H9 (cell line): ENCODE data around the gene PAMR1. TPM values are rescaled to one million over a fixed set of nuclear protein-coding genes. Genes with fewer than 3 reads are reported as not detected.

Experiments
- DNase-seq: peaks from one replicate; pipeline ENCODE4 v3.0.0-alpha.2; 2017
- H2AFZ ChIP-seq: one replicate; pipeline ENCODE4 v1.6.1; 2013; ENCODE audit warnings: mild to moderate bottlenecking, low read length, control low read depth, moderate library complexity
- H2AK5ac ChIP-seq: 2 replicates; pipeline ENCODE4 v1.6.1; 2013; ENCODE audit warnings: low read length, control low read depth, mixed read lengths; ENCODE audit not compliant: insufficient read length
- H2BK120ac ChIP-seq: one replicate; pipeline ENCODE4 v1.6.1; 2013; ENCODE audit warnings: low read depth, mild to moderate bottlenecking, low read length, control low read depth, inconsistent platforms; ENCODE audit not compliant: poor library complexity, severe bottlenecking
- H2BK12ac ChIP-seq: 2 replicates; pipeline ENCODE4 v1.6.1; 2013; ENCODE audit warnings: low read length, control low read depth, mixed read lengths, low read depth; ENCODE audit not compliant: insufficient read length
- H2BK15ac ChIP-seq: 2 replicates; pipeline ENCODE4 v1.6.1; 2013; ENCODE audit warnings: low read depth, low read length, control low read depth
- H2BK20ac ChIP-seq: one replicate; pipeline ENCODE4 v1.6.1; 2013; ENCODE audit warnings: low read depth, mild to moderate bottlenecking, low read length, control low read depth, inconsistent platforms; ENCODE audit not compliant: poor library complexity, severe bottlenecking
- H2BK5ac ChIP-seq: 2 replicates; pipeline ENCODE4 v1.6.1; 2013; ENCODE audit warnings: low read length, control low read depth, mixed read lengths; ENCODE audit not compliant: insufficient read length
- H3K14ac ChIP-seq: 2 replicates; pipeline ENCODE4 v1.6.1; 2013; ENCODE audit warnings: low read length, control low read depth; ENCODE audit not compliant: insufficient read depth
- H3K18ac ChIP-seq: 2 replicates; pipeline ENCODE4 v1.6.1; 2013; ENCODE audit warnings: low read depth, mild to moderate bottlenecking, mixed read lengths, low read length, control low read depth; ENCODE audit not compliant: insufficient read length
- H3K23ac ChIP-seq: 2 replicates; pipeline ENCODE4 v1.6.1; 2013; ENCODE audit warnings: low read length, control low read depth, mixed read lengths, low read depth; ENCODE audit not compliant: insufficient read length
- H3K23me2 ChIP-seq: 2 replicates; pipeline ENCODE4 v1.6.1; 2013; ENCODE audit warnings: low read depth, mild to moderate bottlenecking, mixed read lengths, low read length, control low read depth; ENCODE audit not compliant: insufficient read length, poor library complexity, severe bottlenecking
- H3K27ac ChIP-seq: 2 replicates; pipeline ENCODE4 v1.5.1; 2013; ENCODE audit warnings: low read length, control low read depth, mixed read lengths, low read depth; ENCODE audit not compliant: insufficient read length
- H3K27me3 ChIP-seq: 2 replicates; pipeline ENCODE4 v1.6.1; 2013; ENCODE audit warnings: low read length, control low read depth, inconsistent platforms; ENCODE audit not compliant: insufficient read depth
- H3K4ac ChIP-seq: 2 replicates; pipeline ENCODE4 v1.6.1; 2013; ENCODE audit warnings: low read depth, mild to moderate bottlenecking, control low read depth, inconsistent platforms, low read length, moderate library complexity
- H3K4me1 ChIP-seq: 2 replicates; pipeline ENCODE4 v1.6.1; 2013; ENCODE audit warnings: low read length, control low read depth, inconsistent platforms; ENCODE audit not compliant: insufficient read depth
- H3K4me2 ChIP-seq: 2 replicates; pipeline ENCODE4 v1.6.1; 2013; ENCODE audit warnings: low read length, control low read depth, mixed read lengths; ENCODE audit not compliant: insufficient read length, insufficient read depth
- H3K56ac ChIP-seq: 2 replicates; pipeline ENCODE4 v1.6.1; 2013; ENCODE audit warnings: low read depth, mild to moderate bottlenecking, mixed read lengths, low read length, control low read depth; ENCODE audit not compliant: insufficient read length
- H3K79me1 ChIP-seq: 2 replicates; pipeline ENCODE4 v1.6.1; 2013; ENCODE audit warnings: low read depth, mild to moderate bottlenecking, moderate library complexity, low read length, control low read depth, inconsistent platforms; ENCODE audit not compliant: insufficient read depth, poor library complexity, severe bottlenecking
- H3K79me2 ChIP-seq: 2 replicates; pipeline ENCODE4 v1.6.1; 2013; ENCODE audit warnings: low read length, control low read depth, inconsistent platforms; ENCODE audit not compliant: insufficient read depth
- H3K9ac ChIP-seq: 2 replicates; pipeline ENCODE4 v1.6.1; 2013; ENCODE audit warnings: low read length, control low read depth, mixed read lengths; ENCODE audit not compliant: insufficient read length; ENCODE audit errors: extremely low read depth
- H3K9me3 ChIP-seq: one replicate; pipeline ENCODE4 v1.6.1; 2013; ENCODE audit warnings: low read depth, low read length, inconsistent platforms; ENCODE audit not compliant: control insufficient read depth
- H3T11ph ChIP-seq: one replicate; pipeline ENCODE4 v1.6.1; 2013; ENCODE audit warnings: mild to moderate bottlenecking, low read length, control low read depth, inconsistent platforms
- H4K20me1 ChIP-seq: one replicate; pipeline ENCODE4 v1.6.1; 2013; ENCODE audit not compliant: control insufficient read depth, insufficient read length, insufficient read depth
- H4K5ac ChIP-seq: 2 replicates; pipeline ENCODE4 v1.6.1; 2013; ENCODE audit warnings: low read depth, mild to moderate bottlenecking, mixed read lengths, low read length, control low read depth; ENCODE audit not compliant: insufficient read length
- H4K8ac ChIP-seq: replicated peaks from 2 replicates; pipeline ENCODE4 v1.6.1; 2013; ENCODE audit warnings: low read length, control low read depth, mixed read lengths, low read depth; ENCODE audit not compliant: insufficient read length
- H4K91ac ChIP-seq: 2 replicates; pipeline ENCODE4 v1.6.1; 2013; ENCODE audit warnings: low read depth, mild to moderate bottlenecking, moderate library complexity, mixed read lengths, low read length, control low read depth; ENCODE audit not compliant: insufficient read length
- H3K27ac Mint-ChIP-seq, 3 experiments: 2 replicates in 2 of 3; 3 replicates in 1 of 3; pipeline ENCODE4 v1.8.0; 2020 to 2021; ENCODE audit warnings: mixed read lengths in 3 of 3, mild to moderate bottlenecking in 1 of 3, moderate library complexity in 1 of 3
- H3K27me3 Mint-ChIP-seq: 2 replicates; pipeline ENCODE4 v1.8.0; 2021; ENCODE audit warnings: low read depth, mild to moderate bottlenecking, moderate library complexity, mixed read lengths
- H3K36me3 Mint-ChIP-seq, 3 experiments: 2 replicates in 2 of 3; 3 replicates in 1 of 3; pipeline ENCODE4 v1.8.0; 2020 to 2021; ENCODE audit warnings: low read depth in 3 of 3, mixed read lengths in 3 of 3; ENCODE audit not compliant: insufficient read depth in 1 of 3
- H3K4me1 Mint-ChIP-seq, 2 experiments: 2 replicates each; pipeline ENCODE4 v1.8.0; 2020; ENCODE audit warnings: mixed read lengths in 2 of 2
- H3K4me3 Mint-ChIP-seq, 2 experiments: 2 replicates in 1 of 2; 3 replicates in 1 of 2; pipeline ENCODE4 v1.8.0; 2020 to 2021; ENCODE audit warnings: mild to moderate bottlenecking in 2 of 2, mixed read lengths in 2 of 2, moderate library complexity in 1 of 2
- H3K9me3 Mint-ChIP-seq, 2 experiments: 2 replicates in 1 of 2; 3 replicates in 1 of 2; pipeline ENCODE4 v1.8.0; 2020; ENCODE audit warnings: mild to moderate bottlenecking in 2 of 2, mixed read lengths in 2 of 2, moderate library complexity in 1 of 2
- CTCF ChIP-seq: fragments of 200-600 bp; sonication (generic); conservative IDR thresholded peaks from 3 replicates; pipeline ENCODE4 v1.8.0; 2021; ENCODE audit warnings: antibody characterized with exemption, mild to moderate bottlenecking
- WGBS: extraction: QIAGEN DNeasy Blood & Tissue Kit; methylation state at CpG from one replicate; pipeline ENCODE4 v1.1.7; 2013; ENCODE audit warnings: missing lambda C conversion rate, low lambda C conversion rate, mixed read lengths; ENCODE audit not compliant: insufficient read length; ENCODE audit errors: extremely low coverage; 5-methylcytosine and 5-hydroxymethylcytosine counted together
- total RNA-seq: library from RNA; stranded (reverse); gene quantifications from 2 replicates; pipeline ENCODE4 v1.2.1, GENCODE V29; 2021

PAMR1 gene
- total RNA-seq, 1 experiment from 2014 or later: 2.4 TPM

GRCh38 chr11:35389112-35389511 is 136.3 kb downstream of the PAMR1 start:
- Histone ChIP-seq H4K8ac (no peak overlapping the region), H3K4ac (no peak overlapping the region), H3K18ac (no peak overlapping the region), H3K9me3 (no peaks in the 10 kb centered on the region), H3K79me2 (no peaks in the 10 kb centered on the region), H3K4me2 (no peak overlapping the region), H3K27ac (no peak overlapping the region), H2BK20ac (no peak overlapping the region), H3K4me1 (no peaks in the 10 kb centered on the region), H4K91ac (no peak overlapping the region), H3K23me2 (no peaks in the 10 kb centered on the region), H2BK120ac (no peak overlapping the region), H3K27me3 (no peaks in the 10 kb centered on the region), H4K5ac (no peak overlapping the region), H2AK5ac (no peak overlapping the region), H2BK5ac (no peak overlapping the region), H3K56ac (no peak overlapping the region), H4K20me1 (no peaks in the 10 kb centered on the region), H3K9ac (no peak overlapping the region), H2BK12ac (no peak overlapping the region), H3K23ac (no peak overlapping the region), H3K14ac (no peak overlapping the region), H2AFZ (no peak overlapping the region), H3T11ph (no peak overlapping the region), H3K79me1 (no peaks in the 10 kb centered on the region), H2BK15ac (no peak overlapping the region)
- no peak overlapping the region for H3K4me3 Mint-ChIP-seq
- peaks cover 0 to 5% of the 10 kb centered on the region in 2 experiments; a peak in 2 of 4 replicates for H3K4me1 Mint-ChIP-seq
- H3K9me3 Mint-ChIP-seq: no peaks in the 10 kb centered on the region
- no peak for DNase-seq
- no CpG with 5 or more reads among the region's 1 CpG for WGBS
- H3K27me3 Mint-ChIP-seq: peaks cover 16% of the 10 kb centered on the region
- TF ChIP-seq CTCF: no peak
- H3K36me3 Mint-ChIP-seq: no peaks in the 10 kb centered on the region
- H3K27ac Mint-ChIP-seq: no peak overlapping the region
